Panc1 (cell line): Measurements from ENCODE around the gene MSMB. TPM values are rescaled to one million over a fixed set of nuclear protein-coding genes. Genes with fewer than 3 reads are reported as not detected.
A peak's percentile ranks its signal among the peaks of the same experiment; 100 is the strongest.

Source experiments
- ATAC-seq: fragments of 200-7000 bp; cut with Tn5 transposase; 2 replicates; pipeline ENCODE4 v1.9.1; 2020; ENCODE audit warnings: mild to moderate bottlenecking, moderate library complexity
- BruUV-seq: library from RNA; stranded (reverse); fragments of 400-500 nt; replicated peaks from 2 replicates; lab custom pipeline; 2021; lab: Mats Ljungman, UMichigan
- CTCF ChIA-PET: fragments of 300-600 bp; sonication (Branson Sonifier 250); formaldehyde crosslinking; loops from one replicate; lab custom pipeline; 2022; ENCODE audit warnings: antibody characterized with exemption; lab: Charles Lee
- POLR2A ChIA-PET: fragments of 300-600 bp; sonication (Branson Sonifier 250); formaldehyde crosslinking; loops from one replicate; lab custom pipeline; 2022; ENCODE audit warnings: antibody characterized with exemption; lab: Charles Lee
- DNase-seq: peaks from one replicate; pipeline ENCODE4 v3.0.0-alpha.2; 2010; ENCODE audit warnings: low read depth, low spot score
- H3K27ac ChIP-seq: 2 replicates; pipeline ENCODE4 v1.5.1; 2011; ENCODE audit warnings: mild to moderate bottlenecking, low read length, inconsistent platforms
- H3K27me3 ChIP-seq: fragments of 200-500 bp; sonication (Bioruptor generic); 2 replicates; pipeline ENCODE4 v1.6.0; 2014; ENCODE audit warnings: low read length, inconsistent platforms; ENCODE audit not compliant: control insufficient read depth, insufficient read depth
- H3K36me3 ChIP-seq: fragments of 200-500 bp; sonication (Bioruptor generic); 2 replicates; pipeline ENCODE4 v1.5.1; 2014; ENCODE audit warnings: inconsistent platforms, mild to moderate bottlenecking, low read length, moderate library complexity; ENCODE audit not compliant: control insufficient read depth, insufficient read depth
- H3K4me1 ChIP-seq: 2 replicates; pipeline ENCODE4 v1.5.1; 2011; ENCODE audit warnings: inconsistent platforms, mild to moderate bottlenecking, low read length, moderate library complexity; ENCODE audit not compliant: control insufficient read depth, insufficient read depth
- H3K4me3 ChIP-seq, 2 experiments: 2 replicates each; pipeline ENCODE4 v1.5.1; 2011 to 2012; ENCODE audit warnings: low read depth in 2 of 2, low read length in 2 of 2, mild to moderate bottlenecking in 2 of 2, inconsistent platforms in 1 of 2, moderate library complexity in 1 of 2
- H3K9me3 ChIP-seq: fragments of 200-500 bp; sonication (Bioruptor generic); 2 replicates; pipeline ENCODE4 v1.5.1; 2014; ENCODE audit warnings: low read depth, mild to moderate bottlenecking, inconsistent platforms, low read length, moderate library complexity; ENCODE audit not compliant: control insufficient read depth, insufficient read depth
- CTCF ChIP-seq: fragments of 450-650 bp; IDR thresholded peaks from 2 replicates; pipeline ENCODE4 v1.5.1; 2017; ENCODE audit warnings: mild to moderate bottlenecking
- POLR2AphosphoS5 ChIP-seq: IDR thresholded peaks from 2 replicates; pipeline ENCODE4 v1.6.1; 2012; ENCODE audit warnings: mild to moderate bottlenecking, low read depth, low read length, moderate library complexity
- REST ChIP-seq, 2 experiments: IDR thresholded peaks; 2 replicates each; pipeline ENCODE4 v1.6.1; 2011 to 2012; ENCODE audit warnings: low read depth in 2 of 2, control low read depth in 1 of 2, low read length in 1 of 2, mild to moderate bottlenecking in 1 of 2, moderate library complexity in 1 of 2; ENCODE audit not compliant: insufficient read depth in 1 of 2
- SIN3A ChIP-seq: IDR thresholded peaks from 2 replicates; pipeline ENCODE4 v1.6.1; 2012; ENCODE audit warnings: low read depth, mild to moderate bottlenecking, low read length, moderate library complexity, borderline replicate concordance; ENCODE audit not compliant: insufficient read depth
- TCF7L2 ChIP-seq: IDR thresholded peaks from 2 replicates; pipeline ENCODE4 v1.6.1; 2011; ENCODE audit warnings: mild to moderate bottlenecking, low read depth, low read length, inconsistent platforms
- in situ Hi-C: cut with HindIII; loops from 2 replicates; pipeline ENCODE4 v1.10.0; 2016; ENCODE audit warnings: low sequenced_read_pairs, low pct_unique_long_range_greater_than_20kb
- intact Hi-C: fragments of 100-400 bp; cut with micrococcal nuclease; formaldehyde crosslinking; loops from one replicate; pipeline ENCODE4 v1.10.0; 2022; ENCODE audit not compliant: unreplicated experiment
- total RNA-seq: library from RNA; stranded (reverse); gene quantifications from one replicate; pipeline ENCODE4 v1.2.1, GENCODE V29; 2021; ENCODE audit not compliant: unreplicated experiment

MSMB gene
- total RNA-seq, 1 experiment from 2014 or later = not detected

DNA sequence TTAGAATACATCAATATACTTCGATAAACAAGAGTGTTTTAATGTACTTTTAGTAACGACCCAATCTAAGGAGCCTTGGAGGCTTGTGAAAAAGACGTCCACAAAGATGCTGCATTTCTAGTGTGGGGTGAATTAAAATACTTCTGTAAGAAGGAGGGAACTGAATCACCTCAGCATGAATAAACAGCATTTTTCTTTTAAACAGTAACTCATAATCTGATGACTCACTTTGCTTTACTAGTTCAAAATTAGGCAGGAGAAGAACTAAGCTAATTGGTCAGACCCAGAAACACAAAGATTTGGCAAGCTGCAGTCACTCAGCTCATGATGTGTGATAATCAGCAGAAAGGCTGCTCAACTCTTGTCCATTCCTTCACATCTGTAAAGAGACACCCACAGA is 39.9 kb downstream of the MSMB start:
- Histone ChIP-seq H3K36me3 (peaks cover 39% of the 10 kb centered on the region), H3K4me3 (no peak overlapping the region), H3K27me3 (no peaks in the 10 kb centered on the region), H3K27ac (no peak overlapping the region), H3K4me1 (no peaks in the 10 kb centered on the region), H3K9me3 (no peaks in the 10 kb centered on the region)
- no peak for ATAC-seq
- 0 out of 2 replicates have a peak, but pooled peaks have one; percentile 27 for TF ChIP-seq POLR2AphosphoS5
- TF ChIP-seq CTCF = no peak
- in situ Hi-C loops = no loop called here
- intact Hi-C loops = no loop called here
- BruUV-seq = no TSS peak
- ChIA-PET CTCF (no interaction called here), POLR2A (no interaction called here)
- DNase-seq = no peak

DNA sequence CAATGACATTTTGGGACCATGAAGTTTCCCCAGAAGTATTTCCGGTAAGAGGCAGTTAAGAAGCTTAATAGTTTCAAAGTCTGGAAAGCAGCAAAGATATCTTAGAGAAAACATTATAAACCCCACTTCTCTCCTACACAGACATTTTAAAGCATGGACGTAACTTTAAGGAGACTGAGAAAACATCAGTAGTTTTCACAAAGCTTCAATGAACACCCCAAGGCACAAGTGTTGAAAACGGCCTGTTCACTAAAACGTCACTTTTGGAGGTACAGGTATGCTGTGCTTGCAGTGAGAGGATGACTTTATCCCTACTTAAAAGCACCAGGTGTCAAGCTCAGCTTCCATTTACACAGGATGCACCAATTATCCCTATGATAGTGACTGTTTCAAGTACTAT is 40.7 kb downstream of the MSMB start:
- Histone ChIP-seq H3K9me3 (no peaks in the 10 kb centered on the region), H3K36me3 (peaks cover 41% of the 10 kb centered on the region), H3K27ac (no peak overlapping the region), H3K4me3 (no peak overlapping the region), H3K4me1 (no peaks in the 10 kb centered on the region), H3K27me3 (no peaks in the 10 kb centered on the region)
- ATAC-seq (no peak), DNase-seq (no peak)
- ChIA-PET POLR2A (no interaction called here), CTCF (interaction anchor here (1.2 kb wide), 1 partner anchor 18 kb away, joined by 6 read pairs; no protein-coding TSS in a partner anchor)
- in situ Hi-C loops = no loop called here
- no peak for TF ChIP-seq CTCF
- intact Hi-C loops = no loop called here
- BruUV-seq = TSS peak; percentile 70

DNA sequence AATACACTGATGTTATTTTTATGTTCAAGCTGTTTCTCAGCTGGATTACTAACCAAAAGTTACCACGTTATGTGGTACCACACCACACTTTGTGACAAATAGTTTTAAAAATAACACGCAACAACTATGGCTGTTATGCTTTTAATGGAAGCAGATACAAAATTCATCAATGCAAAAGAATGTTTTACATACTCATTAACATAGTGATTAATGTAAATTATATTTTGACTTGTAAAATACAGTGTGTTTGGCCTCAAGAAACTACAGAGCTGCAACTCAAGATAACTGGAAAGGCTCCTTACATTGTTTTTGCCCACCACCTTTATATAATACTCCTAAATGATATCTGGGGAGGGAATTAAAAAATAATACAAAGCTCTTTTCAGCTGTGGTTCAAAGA is 41.1 kb downstream of the MSMB start:
- H3K4me3 ChIP-seq = no peak overlapping the region
- no TSS peak for BruUV-seq
- no peaks in the 10 kb centered on the region for H3K4me1 ChIP-seq
- ChIA-PET CTCF (interaction anchor here (1.2 kb wide), 1 partner anchor 18 kb away, joined by 6 read pairs; no protein-coding TSS in a partner anchor), POLR2A (no interaction called here)
- no peaks in the 10 kb centered on the region for H3K9me3 ChIP-seq
- H3K27me3 ChIP-seq = no peaks in the 10 kb centered on the region
- DNase-seq (no peak), ATAC-seq (no peak)
- in situ Hi-C loops = no loop called here
- intact Hi-C loops = no loop called here
- peaks cover 41% of the 10 kb centered on the region for H3K36me3 ChIP-seq
- TF ChIP-seq SIN3A (no peak), TCF7L2 (no peak), CTCF (no peak), POLR2AphosphoS5 (no peak), REST (IDR thresholded peaks at IDR 0.05; ENCODE audit: insufficient read depth in 1 of 2, low read depth in 2 of 2, low read length in 1 of 2) (no peak)
- H3K27ac ChIP-seq = no peak overlapping the region
